22Rv1 (cell line): ENCODE data around the gene FBXO15.

Source experiments
- ZFX ChIP-seq: fragments of 450-650 bp; IDR thresholded peaks from 2 replicates; pipeline ENCODE4 v1.6.1; 2017; ENCODE audit warnings: antibody characterized with exemption, borderline replicate concordance
- TF ChIP-seq, protein P1 (sequence below): fragments of 450-650 bp; IDR thresholded peaks from 2 replicates; pipeline ENCODE4 v1.5.1; 2017; ENCODE audit warnings: mild to moderate bottlenecking

GRCh38 chr18:74115046-74115445, 32.6 kb downstream of the FBXO15 start:
- TF ChIP-seq, protein P1, sequence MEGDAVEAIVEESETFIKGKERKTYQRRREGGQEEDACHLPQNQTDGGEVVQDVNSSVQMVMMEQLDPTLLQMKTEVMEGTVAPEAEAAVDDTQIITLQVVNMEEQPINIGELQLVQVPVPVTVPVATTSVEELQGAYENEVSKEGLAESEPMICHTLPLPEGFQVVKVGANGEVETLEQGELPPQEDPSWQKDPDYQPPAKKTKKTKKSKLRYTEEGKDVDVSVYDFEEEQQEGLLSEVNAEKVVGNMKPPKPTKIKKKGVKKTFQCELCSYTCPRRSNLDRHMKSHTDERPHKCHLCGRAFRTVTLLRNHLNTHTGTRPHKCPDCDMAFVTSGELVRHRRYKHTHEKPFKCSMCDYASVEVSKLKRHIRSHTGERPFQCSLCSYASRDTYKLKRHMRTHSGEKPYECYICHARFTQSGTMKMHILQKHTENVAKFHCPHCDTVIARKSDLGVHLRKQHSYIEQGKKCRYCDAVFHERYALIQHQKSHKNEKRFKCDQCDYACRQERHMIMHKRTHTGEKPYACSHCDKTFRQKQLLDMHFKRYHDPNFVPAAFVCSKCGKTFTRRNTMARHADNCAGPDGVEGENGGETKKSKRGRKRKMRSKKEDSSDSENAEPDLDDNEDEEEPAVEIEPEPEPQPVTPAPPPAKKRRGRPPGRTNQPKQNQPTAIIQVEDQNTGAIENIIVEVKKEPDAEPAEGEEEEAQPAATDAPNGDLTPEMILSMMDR, result no peak
- TF ChIP-seq ZFX, result no peak
